Muscle of arm (tissue), 12 donors: ENCODE data around the gene SDR9C7. TPM values are rescaled to one million over a fixed set of nuclear protein-coding genes. Genes with fewer than 3 reads are reported as not detected.

Source experiments
- DNase-seq: peaks from one replicate; pipeline ENCODE4 v3.0.0-alpha.2; 2013
- polyA plus RNA-seq, 12 donors: library from polyadenylated mRNA; unstranded; fragments of 120-200 nt; gene quantifications; one replicate each; pipeline ENCODE4 v1.2.1, GENCODE V29; 2013; ENCODE audit not compliant: insufficient read length in 12 of 12

The SDR9C7 gene
- polyA plus RNA-seq, 12 donors, result 0.24 to 1.1 (median 0.42) TPM; not detected in 2

GRCh38 chr12:56877195-56878009 is 56.8 kb downstream of the SDR9C7 start:
- no peak for DNase-seq

- DNase-seq, result no peak
Observed at GRCh38 chr12:56874821-56875220, 59.4 kb downstream of the SDR9C7 start.

GRCh38 chr12:56873382-56873781 is 60.8 kb downstream of the SDR9C7 start:
- no peak for DNase-seq

Other genes with a start within 250 kb of the SDR9C7 start
- gene PTGES3, start 246.1 kb downstream of the SDR9C7 start, polyA plus RNA-seq, result 100 to 1,000 TPM in 11 of 12 donors, not detected in 1; 189 to 255 (median 216) TPM
- 1,000 to 10,000 TPM in 11 of 12 donors, 100 to 1,000 TPM in 1; 260 to 2,150 (median 1,740) TPM for gene NACA, start 209.1 kb downstream of the SDR9C7 start, polyA plus RNA-seq
- 10 to 100 TPM in 10 of 12 donors, not detected in 2; 10.1 to 27.3 (median 13.7) TPM for gene PRIM1, start 182.1 kb downstream of the SDR9C7 start, polyA plus RNA-seq
- gene HSD17B6, start 171.1 kb downstream of the SDR9C7 start, polyA plus RNA-seq, result 1 to 10 TPM in 1 of 12 donors, under 1 TPM in 9, not detected in 2; 0.28 to 1.4 (median 0.35) TPM
- under 1 TPM in 10 of 12 donors, not detected in 2; 0.13 to 0.74 (median 0.34) TPM for gene RDH16, start 23.2 kb upstream of the SDR9C7 start, polyA plus RNA-seq
- gene ZBTB39, start 72.1 kb upstream of the SDR9C7 start, polyA plus RNA-seq, result 1 to 10 TPM in 11 of 12 donors, not detected in 1; 4.2 to 8.1 (median 6.3) TPM
- gene TAC3, start 82.1 kb upstream of the SDR9C7 start, polyA plus RNA-seq, result 1 to 10 TPM in 1 of 12 donors, under 1 TPM in 5, not detected in 6; 0.21 to 1.3 (median 0.63) TPM
- gene MYO1A, start 115.7 kb upstream of the SDR9C7 start, polyA plus RNA-seq, result 10 to 100 TPM in 1 of 12 donors, under 1 TPM in 5, not detected in 6; 0.05 to 34.7 (median 0.29) TPM
- gene NEMP1, start 144.4 kb upstream of the SDR9C7 start, polyA plus RNA-seq, result 100 to 1,000 TPM in 1 of 12 donors, 10 to 100 TPM in 11; 15.0 to 150 (median 22.3) TPM
- 10 to 100 TPM in 11 of 12 donors, not detected in 1; 22.3 to 59.0 (median 28.5) TPM for gene NAB2, start 154.7 kb upstream of the SDR9C7 start, polyA plus RNA-seq
- 100 to 1,000 TPM in 1 of 12 donors, 10 to 100 TPM in 10, not detected in 1; 24.1 to 145 (median 40.5) TPM for gene STAT6, start 177.0 kb upstream of the SDR9C7 start, polyA plus RNA-seq
- 100 to 1,000 TPM in 7 of 12 donors, 10 to 100 TPM in 4, not detected in 1; 81.0 to 163 (median 123) TPM for gene LRP1, start 194.1 kb upstream of the SDR9C7 start, polyA plus RNA-seq
- 1 to 10 TPM in 4 of 12 donors, under 1 TPM in 5, not detected in 3; 0.41 to 1.5 (median 0.98) TPM for gene LRP1-AS, start 213.2 kb upstream of the SDR9C7 start, polyA plus RNA-seq